Measurements from ENCODE around the gene ADRM1.

GRCh38 chr20:62349556-62350097 lies 46.8 kb downstream of the ADRM1 start:
- TF ChIP-seq YY1 (IDR thresholded peaks at IDR 0.05; ENCODE audit: insufficient read depth, insufficient read length) = no peak
- no peak for TF ChIP-seq ZNF274 (IDR thresholded peaks at IDR 0.05; ENCODE audit: low read depth, low read length)
- TF ChIP-seq SUZ12 (IDR thresholded peaks at IDR 0.05; ENCODE audit: extremely low read depth, insufficient read depth, insufficient read length) = no peak
